ENCODE data around the gene DIAPH3. TPM values are rescaled to one million over a fixed set of nuclear protein-coding genes. Genes with fewer than 3 reads are reported as not detected.

The DIAPH3 gene
- total and polyA plus RNA-seq, 2 of the 8 experiments (the other 6 are each of a cell fraction or from before 2014, with no cell fraction given): 8.0 to 30.8 TPM

DNA sequence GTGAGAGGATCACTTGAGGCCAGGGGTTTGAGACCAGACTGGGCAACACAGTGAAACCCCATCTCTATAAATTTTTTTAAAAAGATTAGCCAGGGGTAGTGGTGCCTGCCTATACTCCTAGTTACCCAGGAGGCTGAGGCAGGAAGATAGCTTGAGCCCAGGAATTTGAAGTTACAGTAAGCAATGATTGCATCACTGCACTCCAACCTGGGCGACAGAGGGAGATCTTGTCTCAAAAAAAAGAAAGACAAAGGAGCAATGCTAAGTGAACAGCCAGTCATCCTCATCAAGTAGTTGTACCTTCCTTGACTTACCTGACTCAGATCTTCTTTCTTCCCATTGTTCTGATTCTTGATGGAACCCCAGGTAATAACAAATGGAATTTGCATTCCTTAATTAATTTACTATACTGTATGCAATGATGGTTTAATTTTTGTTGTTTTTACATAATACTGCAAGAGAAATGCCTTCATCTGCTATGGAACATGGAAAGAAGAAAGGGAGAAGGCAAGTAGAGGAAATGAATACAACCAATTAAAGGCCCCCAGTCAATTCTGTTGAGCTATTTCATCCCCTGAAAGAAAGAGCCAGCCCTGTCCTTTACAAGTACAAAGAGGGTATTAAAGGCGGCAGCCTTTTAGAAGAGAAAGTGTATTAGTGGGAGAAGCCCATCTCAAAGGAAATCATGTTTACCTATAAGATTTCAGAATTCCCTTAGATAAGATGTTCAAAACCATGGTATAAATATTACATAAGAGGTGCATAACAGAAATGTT, 316.7 kb downstream of the DIAPH3 start:
- no peaks in the 10 kb centered on the region for H3K23me2 ChIP-seq (ENCODE audit: low read depth, low read length)
- no peak overlapping the region for H3K23ac ChIP-seq (ENCODE audit: insufficient read length)
- H3K36me3 ChIP-seq (ENCODE audit: control insufficient read depth in 2 of 4, insufficient read depth in 4 of 4, low read length in 3 of 4): no peaks in the 10 kb centered on the region
- no peak overlapping the region for H2BK5ac ChIP-seq (ENCODE audit: low read depth, low read length)
- H3K4me2 ChIP-seq (ENCODE audit: insufficient read depth in 1 of 2, low read depth in 2 of 2, low read length in 2 of 2): no peak overlapping the region
- no peaks in the 10 kb centered on the region for H4K20me1 ChIP-seq (replicated peaks in 1 of 2; ENCODE audit: control insufficient read depth in 1 of 2, insufficient read depth in 2 of 2, low read length in 2 of 2)
- H2BK120ac ChIP-seq (replicated peaks; ENCODE audit: low read depth, low read length): no peak overlapping the region
- H3K27me3 ChIP-seq (replicated peaks in 1 of 4; ENCODE audit: control insufficient read depth in 3 of 4, extremely low read depth in 1 of 4, insufficient read depth in 3 of 4, low read length in 3 of 4): no peaks in the 10 kb centered on the region
- WGBS, 2 experiments (ENCODE audit: extremely low coverage in 1 of 2, insufficient coverage in 1 of 2, insufficient read length in 1 of 2, insufficient replicate concordance in 2 of 2, low coverage in 1 of 2, low lambda C conversion rate in 2 of 2, missing lambda C conversion rate in 1 of 2): 83% methylated on average over 2 of the region's 2 CpGs; no CpG with 5 or more reads in 1 of the 2 experiments
- H2BK12ac ChIP-seq (ENCODE audit: low read depth, low read length): no peak overlapping the region
- H3K9ac ChIP-seq (replicated peaks in 1 of 4; ENCODE audit: extremely low read depth in 1 of 4, low read depth in 3 of 4, low read length in 3 of 4): no peak overlapping the region
- no peak overlapping the region for H2BK15ac ChIP-seq (ENCODE audit: low read length)
- H3K4me1 ChIP-seq (replicated peaks in 1 of 4; ENCODE audit: control insufficient read depth in 3 of 4, insufficient read depth in 4 of 4, low read length in 3 of 4): peaks cover 0 to 2% (median 0%) of the 10 kb centered on the region in 4 experiments; a peak in 1 of 7 replicates
- H3K14ac ChIP-seq (ENCODE audit: insufficient read length): no peak overlapping the region
- DNase-seq (ENCODE audit: low read depth in 1 of 2, low spot score in 2 of 2) (no peak), FAIRE-seq (no peak)
- no peak overlapping the region for H4K8ac ChIP-seq (ENCODE audit: extremely low read depth, insufficient read depth, low read length)
- no peaks in the 10 kb centered on the region for H3K79me1 ChIP-seq (ENCODE audit: low read depth, low read length)
- ChIA-PET CTCF (ENCODE audit: partially characterized antibody) (interaction anchor here (1.0 to 1.2 kb wide), 3 partner anchors 10 to 43 kb away, joined by 3 read pairs; no protein-coding TSS in a partner anchor), POLR2A (ENCODE audit: partially characterized antibody) (interaction anchor here (1.1 kb wide), 1 partner anchor 9 kb away, joined by 3 read pairs; no protein-coding TSS in a partner anchor)
- no peak overlapping the region for H4K91ac ChIP-seq (replicated peaks; ENCODE audit: insufficient read length, low read length)
- 0 out of 4 replicates have a peak, but pooled peaks cover 0 to 2% of the 10 kb centered on the region in 2 experiments for H3K9me3 ChIP-seq (ENCODE audit: insufficient read depth in 2 of 2, low read depth in 1 of 2, low read length in 1 of 2)
- TF ChIP-seq SUZ12 (IDR thresholded peaks at IDR 0.05; ENCODE audit: low read length) (no peak), SIX5 (IDR thresholded peaks at IDR 0.05; ENCODE audit: low read depth, low read length) (no peak), CEBPB (IDR thresholded peaks at IDR 0.05; ENCODE audit: low read depth, low read length) (peak; percentile 86), TBP (IDR thresholded peaks at IDR 0.05; ENCODE audit: low read depth, low read length) (no peak), EZH2 (IDR thresholded peaks at IDR 0.05; ENCODE audit: low read depth, low read length, severe bottlenecking) (no peak)
- no peak overlapping the region for H2AK5ac ChIP-seq (ENCODE audit: low read depth, low read length)
- H3K4ac ChIP-seq (replicated peaks; ENCODE audit: insufficient read length, low read depth, low read length): no peak overlapping the region
- no peak overlapping the region for H2BK20ac ChIP-seq (ENCODE audit: low read length)
- H4K5ac ChIP-seq (ENCODE audit: insufficient read length, low read depth, low read length): no peak overlapping the region
- H3K27ac ChIP-seq (ENCODE audit: low read depth, low read length): no peak overlapping the region
- H3K56ac ChIP-seq (replicated peaks; ENCODE audit: insufficient read length, low read depth, low read length): no peak overlapping the region
- H2AFZ ChIP-seq (ENCODE audit: low read length): no peak overlapping the region
- no peak overlapping the region for H3K4me3 ChIP-seq (ENCODE audit: extremely low read depth in 1 of 4, insufficient read depth in 2 of 4, low read depth in 3 of 4, low read length in 4 of 4)
- no peaks in the 10 kb centered on the region for H3K79me2 ChIP-seq (ENCODE audit: control insufficient read depth in 1 of 2, insufficient read depth in 2 of 2, low read length in 2 of 2)
- H3K18ac ChIP-seq (ENCODE audit: extremely low read depth, low read length): no peak overlapping the region

All from H1 (cell line).